A549 (cell line): ENCODE measurements around the gene PIGN. TPM values are rescaled to one million over a fixed set of nuclear protein-coding genes. Genes with fewer than 3 reads are reported as not detected.

ENCODE experiments used
- ATAC-seq, 2 experiments: fragments of 200-7000 bp in 1 of 2; fragments of >200 bp in 1 of 2; cut with Nextera tagmentation in 1 of 2; cut with Tn5 transposase in 1 of 2; 3 replicates each; pipeline versions ENCODE4 v1.8.0 to v1.9.1; 2018 to 2020; ENCODE audit warnings: mild to moderate bottlenecking in 1 of 2, moderate library complexity in 1 of 2
- CTCF ChIA-PET: fragments of 300-600 bp; sonication (Branson Sonifier 250); formaldehyde crosslinking; extraction: SDS; loops from one replicate; lab custom pipeline; 2021; ENCODE audit warnings: antibody characterized with exemption, inconsistent platforms; lab: Yijun Ruan, JAX
- POLR2A ChIA-PET: fragments of 350-600 bp; formaldehyde crosslinking; extraction: SDS; loops from one replicate; lab custom pipeline; 2021; ENCODE audit warnings: antibody characterized with exemption, inconsistent platforms; lab: Yijun Ruan, JAX
- DNase-seq, 2 experiments: peaks; one replicate each; pipeline versions ENCODE4 v3.0.0 to v3.0.0-alpha.2; 2011 to 2016; ENCODE audit warnings: low read depth in 1 of 2, low spot score in 1 of 2
- FAIRE-seq: peaks from 2 replicates; lab custom pipeline; 2011; peaks lifted over from hg19 to GRCh38; lab: Jason Lieb, UNC
- H3K27ac ChIP-seq, 2 experiments: fragments of >200 bp; sonication (Bioruptor Twin); formaldehyde crosslinking; 3 replicates each; pipeline ENCODE4 v1.5.1; 2016 to 2017
- H3K4me1 ChIP-seq: fragments of >200 bp; sonication (Bioruptor Twin); formaldehyde crosslinking; 3 replicates; pipeline ENCODE4 v1.6.1; 2016
- H3K4me2 ChIP-seq: fragments of >200 bp; sonication (Bioruptor Twin); formaldehyde crosslinking; 3 replicates; pipeline ENCODE4 v1.6.1; 2016
- H3K4me3 ChIP-seq: fragments of >200 bp; sonication (Bioruptor Twin); formaldehyde crosslinking; 3 replicates; pipeline ENCODE4 v1.5.1; 2016
- H3K9me3 ChIP-seq: fragments of >200 bp; sonication (Bioruptor Twin); formaldehyde crosslinking; 3 replicates; pipeline ENCODE4 v1.6.1; 2016
- ATOH8 ChIP-seq: fragments of 250-450 bp; sonication (Bioruptor Pico); IDR thresholded peaks from 2 replicates; pipeline ENCODE4 v1.5.0; 2020; ENCODE audit warnings: low read depth, mild to moderate bottlenecking, moderate library complexity
- BCL3 ChIP-seq: fragments of >200 bp; sonication (Bioruptor Twin); formaldehyde crosslinking; IDR thresholded peaks from 3 replicates; pipeline ENCODE4 v1.6.1; 2016
- CBX2 ChIP-seq: fragments of 200-600 bp; sonication (generic); IDR thresholded peaks from 2 replicates; pipeline ENCODE4 v1.6.1; 2016; ENCODE audit warnings: low read depth, mild to moderate bottlenecking, borderline replicate concordance
- CHD4 ChIP-seq: fragments of 200-600 bp; sonication (generic); IDR thresholded peaks from 2 replicates; pipeline ENCODE4 v1.6.1; 2016; ENCODE audit warnings: antibody characterized with exemption, mild to moderate bottlenecking, borderline replicate concordance
- ESRRA ChIP-seq: fragments of 150-350 bp; IDR thresholded peaks from 2 replicates; pipeline ENCODE4 v1.6.1; 2014; ENCODE audit warnings: mild to moderate bottlenecking, low read length, borderline replicate concordance
- GATA3 ChIP-seq: IDR thresholded peaks from 2 replicates; pipeline ENCODE4 v1.6.1; 2012; ENCODE audit warnings: borderline replicate concordance
- HDAC2 ChIP-seq: fragments of 200-600 bp; sonication (generic); IDR thresholded peaks from 2 replicates; pipeline ENCODE4 v1.6.1; 2016
- HEYL ChIP-seq: fragments of 250-450 bp; sonication (Bioruptor Pico); IDR thresholded peaks from 2 replicates; pipeline ENCODE4 v1.8.0; 2021; ENCODE audit warnings: mild to moderate bottlenecking, moderate library complexity
- HOXB5 ChIP-seq: fragments of 250-450 bp; sonication (Bioruptor Pico); IDR thresholded peaks from 2 replicates; pipeline ENCODE4 v1.5.0; 2020; ENCODE audit warnings: mild to moderate bottlenecking, moderate library complexity
- JUN ChIP-seq, 2 experiments: fragments of >200 bp; sonication (Bioruptor Twin); formaldehyde crosslinking; IDR thresholded peaks; 2 replicates in 1 of 2; 3 replicates in 1 of 2; pipeline ENCODE4 v1.6.1; 2016 to 2017
- JUNB ChIP-seq: fragments of >200 bp; sonication (Bioruptor Twin); formaldehyde crosslinking; IDR thresholded peaks from 2 replicates; pipeline ENCODE4 v1.6.1; 2016
- MAFK ChIP-seq: fragments of 450-650 bp; IDR thresholded peaks from 2 replicates; pipeline ENCODE4 v1.6.1; 2014; ENCODE audit not compliant: partially characterized antibody
- MYC ChIP-seq: IDR thresholded peaks from 2 replicates; pipeline ENCODE4 v1.6.1; 2012; ENCODE audit warnings: mild to moderate bottlenecking, inconsistent platforms, low read length, improper control_type of control experiment, borderline replicate concordance
- NR3C1 ChIP-seq: fragments of >200 bp; sonication (Bioruptor Twin); formaldehyde crosslinking; IDR thresholded peaks from 3 replicates; pipeline ENCODE4 v1.6.1; 2017
- PHF8 ChIP-seq: fragments of 200-600 bp; sonication (generic); IDR thresholded peaks from 2 replicates; pipeline ENCODE4 v1.6.1; 2016; ENCODE audit warnings: low read depth, mild to moderate bottlenecking, antibody characterized with exemption, moderate library complexity, borderline replicate concordance
- WGBS: methylation state at CpG from one replicate; pipeline ENCODE4 v1.1.6; 2017; ENCODE audit errors: missing lambda C conversion rate; 5-methylcytosine and 5-hydroxymethylcytosine counted together
- polyA plus RNA-seq, 4 experiments: library from polyadenylated mRNA; depleted of rRNA in 3 of 4; stranded (reverse); fragments of >200 nt; fragmentation: RNase III in 1 of 4; extraction: RNeasy Plus Mini Kit Qiagen cat#74134 plus additional on column Dnase treatment in 1 of 4; gene quantifications; 2 replicates in 3 of 4; 3 replicates in 1 of 4; pipeline ENCODE4 v1.2.3, GENCODE V29; 2011 to 2017
- TF ChIP-seq, protein P1 (sequence below): IDR thresholded peaks from 2 replicates; pipeline ENCODE4 v1.6.1; 2012; ENCODE audit warnings: low read depth, borderline replicate concordance
- TF ChIP-seq, protein P2 (sequence below): fragments of 250-450 bp; sonication (Bioruptor Pico); IDR thresholded peaks from 2 replicates; pipeline ENCODE4 v1.5.0; 2021; ENCODE audit warnings: mild to moderate bottlenecking, moderate library complexity, borderline replicate concordance
- TF ChIP-seq, protein P3 (sequence below): fragments of 200-600 bp; sonication (generic); IDR thresholded peaks from 2 replicates; pipeline ENCODE4 v1.6.1; 2016; ENCODE audit warnings: antibody characterized with exemption, mild to moderate bottlenecking, moderate library complexity

The PIGN gene
- polyA plus RNA-seq, 2 of the 4 experiments (the other 2 are of a cell fraction): 12.9 to 37.0 TPM

DNA sequence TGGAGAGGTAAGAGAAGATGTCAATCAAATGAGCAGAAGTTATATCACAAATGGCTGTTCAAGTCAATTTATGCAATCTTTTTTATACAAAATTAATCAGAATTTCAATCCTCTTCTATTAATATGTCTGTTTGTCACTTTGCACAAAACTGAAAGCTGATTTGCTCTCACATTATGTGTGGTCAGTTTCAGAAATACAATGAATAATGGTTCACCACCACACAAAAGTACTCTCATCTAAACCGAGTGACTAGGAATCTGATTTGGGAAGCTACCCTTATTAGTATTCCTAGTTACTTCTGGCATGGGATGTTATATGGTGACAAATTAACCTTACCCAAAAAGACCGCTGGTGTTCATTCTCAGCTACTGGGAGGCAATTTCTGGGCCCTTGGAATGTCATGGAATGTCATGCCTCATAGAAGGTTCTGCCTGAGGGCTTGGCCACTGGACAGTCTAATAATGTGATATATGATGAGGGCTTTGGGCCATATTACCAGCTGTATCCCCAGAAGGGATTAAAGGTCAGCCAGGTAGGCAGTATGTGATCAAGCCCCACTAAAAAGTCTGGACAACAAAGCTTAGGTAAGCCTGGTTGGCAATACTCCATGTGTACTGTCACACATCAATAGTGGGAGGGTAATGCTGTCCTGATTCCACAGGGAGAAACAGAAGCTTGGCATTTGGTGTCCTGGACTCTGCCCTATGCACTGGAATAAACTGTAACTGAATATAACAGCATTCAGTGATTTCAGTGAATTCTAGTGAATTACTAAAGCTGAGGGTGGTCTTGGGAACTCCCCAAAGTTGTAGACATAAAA is 113.2 kb downstream of the PIGN start:
- ATAC-seq (no peak), FAIRE-seq (no peak), DNase-seq (no peak)
- ChIA-PET POLR2A (no interaction called here), CTCF (interaction anchor here (1.2 kb wide), 1 partner anchor 15 kb away, joined by 5 read pairs; no protein-coding TSS in a partner anchor)
- no peak for TF ChIP-seq GATA3
- no peak for TF ChIP-seq ATOH8 (CRISPR knock-in tag)
- TF ChIP-seq, protein P1, sequence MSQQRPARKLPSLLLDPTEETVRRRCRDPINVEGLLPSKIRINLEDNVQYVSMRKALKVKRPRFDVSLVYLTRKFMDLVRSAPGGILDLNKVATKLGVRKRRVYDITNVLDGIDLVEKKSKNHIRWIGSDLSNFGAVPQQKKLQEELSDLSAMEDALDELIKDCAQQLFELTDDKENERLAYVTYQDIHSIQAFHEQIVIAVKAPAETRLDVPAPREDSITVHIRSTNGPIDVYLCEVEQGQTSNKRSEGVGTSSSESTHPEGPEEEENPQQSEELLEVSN: no peak
- TF ChIP-seq HEYL (CRISPR knock-in tag): no peak
- TF ChIP-seq BCL3: no peak
- no peak for TF ChIP-seq JUN (IDR thresholded peaks at IDR 0.05)
- TF ChIP-seq, protein P2, sequence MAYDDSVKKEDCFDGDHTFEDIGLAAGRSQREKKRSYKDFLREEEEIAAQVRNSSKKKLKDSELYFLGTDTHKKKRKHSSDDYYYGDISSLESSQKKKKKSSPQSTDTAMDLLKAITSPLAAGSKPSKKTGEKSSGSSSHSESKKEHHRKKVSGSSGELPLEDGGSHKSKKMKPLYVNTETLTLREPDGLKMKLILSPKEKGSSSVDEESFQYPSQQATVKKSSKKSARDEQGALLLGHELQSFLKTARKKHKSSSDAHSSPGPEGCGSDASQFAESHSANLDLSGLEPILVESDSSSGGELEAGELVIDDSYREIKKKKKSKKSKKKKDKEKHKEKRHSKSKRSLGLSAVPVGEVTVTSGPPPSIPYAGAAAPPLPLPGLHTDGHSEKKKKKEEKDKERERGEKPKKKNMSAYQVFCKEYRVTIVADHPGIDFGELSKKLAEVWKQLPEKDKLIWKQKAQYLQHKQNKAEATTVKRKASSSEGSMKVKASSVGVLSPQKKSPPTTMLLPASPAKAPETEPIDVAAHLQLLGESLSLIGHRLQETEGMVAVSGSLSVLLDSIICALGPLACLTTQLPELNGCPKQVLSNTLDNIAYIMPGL (CRISPR knock-in tag): no peak
- no peak for TF ChIP-seq JUNB
- TF ChIP-seq MAFK: no peak
- H3K27ac ChIP-seq: no peak overlapping the region
- H3K9me3 ChIP-seq: no peaks in the 10 kb centered on the region
- no peaks in the 10 kb centered on the region for H3K4me1 ChIP-seq
- H3K4me3 ChIP-seq: no peak overlapping the region
- H3K4me2 ChIP-seq: no peak overlapping the region
- 92% methylated on average over 2 of the region's 2 CpGs for WGBS

GRCh38 chr18:62072370-62072769 is 114.5 kb downstream of the PIGN start:
- FAIRE-seq: no peak
- H3K4me1 ChIP-seq: no peaks in the 10 kb centered on the region
- TF ChIP-seq HDAC2: no peak
- no peak for TF ChIP-seq MYC
- no peak for TF ChIP-seq JUN (IDR thresholded peaks at IDR 0.05)
- TF ChIP-seq CBX2: no peak
- no peak for TF ChIP-seq NR3C1
- TF ChIP-seq, protein P3, sequence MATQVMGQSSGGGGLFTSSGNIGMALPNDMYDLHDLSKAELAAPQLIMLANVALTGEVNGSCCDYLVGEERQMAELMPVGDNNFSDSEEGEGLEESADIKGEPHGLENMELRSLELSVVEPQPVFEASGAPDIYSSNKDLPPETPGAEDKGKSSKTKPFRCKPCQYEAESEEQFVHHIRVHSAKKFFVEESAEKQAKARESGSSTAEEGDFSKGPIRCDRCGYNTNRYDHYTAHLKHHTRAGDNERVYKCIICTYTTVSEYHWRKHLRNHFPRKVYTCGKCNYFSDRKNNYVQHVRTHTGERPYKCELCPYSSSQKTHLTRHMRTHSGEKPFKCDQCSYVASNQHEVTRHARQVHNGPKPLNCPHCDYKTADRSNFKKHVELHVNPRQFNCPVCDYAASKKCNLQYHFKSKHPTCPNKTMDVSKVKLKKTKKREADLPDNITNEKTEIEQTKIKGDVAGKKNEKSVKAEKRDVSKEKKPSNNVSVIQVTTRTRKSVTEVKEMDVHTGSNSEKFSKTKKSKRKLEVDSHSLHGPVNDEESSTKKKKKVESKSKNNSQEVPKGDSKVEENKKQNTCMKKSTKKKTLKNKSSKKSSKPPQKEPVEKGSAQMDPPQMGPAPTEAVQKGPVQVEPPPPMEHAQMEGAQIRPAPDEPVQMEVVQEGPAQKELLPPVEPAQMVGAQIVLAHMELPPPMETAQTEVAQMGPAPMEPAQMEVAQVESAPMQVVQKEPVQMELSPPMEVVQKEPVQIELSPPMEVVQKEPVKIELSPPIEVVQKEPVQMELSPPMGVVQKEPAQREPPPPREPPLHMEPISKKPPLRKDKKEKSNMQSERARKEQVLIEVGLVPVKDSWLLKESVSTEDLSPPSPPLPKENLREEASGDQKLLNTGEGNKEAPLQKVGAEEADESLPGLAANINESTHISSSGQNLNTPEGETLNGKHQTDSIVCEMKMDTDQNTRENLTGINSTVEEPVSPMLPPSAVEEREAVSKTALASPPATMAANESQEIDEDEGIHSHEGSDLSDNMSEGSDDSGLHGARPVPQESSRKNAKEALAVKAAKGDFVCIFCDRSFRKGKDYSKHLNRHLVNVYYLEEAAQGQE: no peak
- no peak for TF ChIP-seq HOXB5
- TF ChIP-seq ESRRA: no peak
- TF ChIP-seq PHF8: no peak
- TF ChIP-seq CHD4: no peak
- TF ChIP-seq, all 56 proteins: peak for 0
- H3K9me3 ChIP-seq: no peaks in the 10 kb centered on the region
- ATAC-seq (no peak), DNase-seq (no peak)
- H3K4me2 ChIP-seq: no peak overlapping the region
- POLR2A ChIA-PET: no interaction called here
- no peak overlapping the region for H3K4me3 ChIP-seq
- no peak overlapping the region for H3K27ac ChIP-seq
- CTCF ChIA-PET: interaction anchor here (1.2 kb wide), 1 partner anchor 16 kb away, joined by 5 read pairs; no protein-coding TSS in a partner anchor
